GM12878 (cell line): ENCODE results near the gene LIMA1.

ENCODE experiments used
- CTCF ChIP-seq, 3 experiments: IDR thresholded peaks in 2 of 3; conservative IDR thresholded peaks in 1 of 3; 2 replicates each; pipeline ENCODE4 v1.5.1; 2011; ENCODE audit warnings: low read depth in 3 of 3, low read length in 3 of 3, mild to moderate bottlenecking in 3 of 3, control low read depth in 2 of 3, moderate library complexity in 2 of 3, inconsistent platforms in 1 of 3, mixed read lengths in 1 of 3; ENCODE audit not compliant: control insufficient read depth in 2 of 3, insufficient read depth in 1 of 3; ENCODE audit errors: extremely low read depth in 1 of 3
- WRNIP1 ChIP-seq: IDR thresholded peaks from 2 replicates; pipeline ENCODE4 v1.6.1; 2011; ENCODE audit warnings: low read depth, low read length, improper control_type of control experiment, borderline replicate concordance

DNA sequence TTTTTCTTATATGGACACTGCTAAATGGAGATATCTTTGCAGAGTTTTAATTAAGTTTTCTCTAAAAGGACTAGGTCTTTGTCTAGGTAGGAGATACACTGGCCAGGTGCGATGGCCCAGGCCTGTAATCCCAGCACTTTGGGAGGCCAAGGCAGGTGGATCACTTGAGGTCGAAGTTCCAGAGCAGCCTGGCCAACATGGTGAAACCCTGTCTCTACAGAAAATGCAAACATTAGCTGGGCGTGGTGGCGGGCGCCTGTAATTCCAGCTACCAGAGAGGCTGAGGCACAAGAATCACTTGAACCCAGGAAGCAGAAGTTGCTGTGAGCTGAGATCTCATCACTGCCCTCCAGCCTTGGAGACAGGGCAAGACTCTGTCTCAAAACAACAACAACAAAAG lies 99.1 kb downstream of the LIMA1 start:
- TF ChIP-seq CTCF (IDR thresholded peaks at IDR 0.05 in 2 of 3, conservative IDR thresholded peaks at IDR 0.05 in 1 of 3; ENCODE audit: control insufficient read depth in 2 of 3, extremely low read depth in 1 of 3, insufficient read depth in 1 of 3, low read depth in 3 of 3, low read length in 3 of 3) (no peak), WRNIP1 (no peak)
